ENCODE data around the gene PRRX2. TPM values are rescaled to one million over a fixed set of nuclear protein-coding genes. Genes with fewer than 3 reads are reported as not detected.

Gene PRRX2
- total and polyA plus RNA-seq, 7 experiments from 2014 or later, result 1.1 TPM; not detected in 6

- ChIA-PET CTCF (no interaction called here), POLR2A (no interaction called here)
- H3K4me1 ChIP-seq (ENCODE audit: control insufficient read depth in 2 of 2, insufficient read depth in 2 of 2, low read length in 2 of 2), result no peaks in the 10 kb centered on the region
- Mint-ChIP-seq H3K36me3 (no peaks in the 10 kb centered on the region), H3K27me3 (peaks cover 4 to 23% (median 12%) of the 10 kb centered on the region in 5 donors), H3K27ac (no peak overlapping the region), H3K4me3 (no peak overlapping the region), H3K4me1 (no peaks in the 10 kb centered on the region), H3K9me3 (peaks cover 0 to 1% (median 0%) of the 10 kb centered on the region in 11 donors)
- ATAC-seq (no peak), DNase-seq (no peak)
- H3K9me3 ChIP-seq (ENCODE audit: control insufficient read depth in 2 of 3, low read length in 3 of 3), result no peaks in the 10 kb centered on the region
- H3K4me3 ChIP-seq (ENCODE audit: low read length), result no peak overlapping the region
- intact Hi-C loops (cut with micrococcal nuclease), result no loop called here
- no peaks in the 10 kb centered on the region for H3K36me3 ChIP-seq (ENCODE audit: control insufficient read depth in 2 of 3, insufficient read depth in 3 of 3, low read length in 3 of 3)
- no peak overlapping the region for H3K27ac ChIP-seq (ENCODE audit: low read depth, low read length)
- H3K27me3 ChIP-seq (ENCODE audit: control insufficient read depth in 2 of 2, insufficient read depth in 2 of 2, low read length in 2 of 2), result no peaks in the 10 kb centered on the region
Observed at GRCh38 chr9:129677456-129677855, 12.0 kb downstream of the PRRX2 start.

GRCh38 chr9:129678844-129679243 is 13.4 kb downstream of the PRRX2 start:
- CTCF ChIA-PET, result interaction anchor here (0.5 kb wide), 1 partner anchor 18 kb away, joined by 5 read pairs; no protein-coding TSS in a partner anchor
- no peaks in the 10 kb centered on the region for H3K9me3 ChIP-seq (ENCODE audit: control insufficient read depth in 2 of 3, low read length in 3 of 3)
- no peak overlapping the region for H3K27ac Mint-ChIP-seq
- no peaks in the 10 kb centered on the region for H3K4me1 ChIP-seq (ENCODE audit: control insufficient read depth in 2 of 2, insufficient read depth in 2 of 2, low read length in 2 of 2)
- ATAC-seq (no peak), DNase-seq (no peak)
- intact Hi-C loops (cut with micrococcal nuclease), result no loop called here
- H3K4me3 ChIP-seq (ENCODE audit: low read length), result no peak overlapping the region
- peaks cover 0 to 1% (median 0%) of the 10 kb centered on the region in 11 donors for H3K9me3 Mint-ChIP-seq
- H3K4me3 Mint-ChIP-seq, result no peak overlapping the region
- no peaks in the 10 kb centered on the region for H3K4me1 Mint-ChIP-seq
- no peaks in the 10 kb centered on the region for H3K36me3 ChIP-seq (ENCODE audit: control insufficient read depth in 2 of 3, insufficient read depth in 3 of 3, low read length in 3 of 3)
- H3K27me3 Mint-ChIP-seq, result peaks cover 4 to 23% (median 12%) of the 10 kb centered on the region in 5 donors
- no peaks in the 10 kb centered on the region for H3K36me3 Mint-ChIP-seq
- H3K27ac ChIP-seq (ENCODE audit: low read depth, low read length), result no peak overlapping the region
- POLR2A ChIA-PET, result no interaction called here
- no peaks in the 10 kb centered on the region for H3K27me3 ChIP-seq (ENCODE audit: control insufficient read depth in 2 of 2, insufficient read depth in 2 of 2, low read length in 2 of 2)

GRCh38 chr9:129679537-129679936 is 14.1 kb downstream of the PRRX2 start:
- Histone ChIP-seq H3K4me1 (ENCODE audit: control insufficient read depth in 2 of 2, insufficient read depth in 2 of 2, low read length in 2 of 2) (no peaks in the 10 kb centered on the region), H3K27ac (ENCODE audit: low read depth, low read length) (no peak overlapping the region), H3K4me3 (ENCODE audit: low read length) (no peak overlapping the region), H3K9me3 (ENCODE audit: control insufficient read depth in 2 of 3, low read length in 3 of 3) (no peaks in the 10 kb centered on the region), H3K27me3 (ENCODE audit: control insufficient read depth in 2 of 2, insufficient read depth in 2 of 2, low read length in 2 of 2) (no peaks in the 10 kb centered on the region), H3K36me3 (ENCODE audit: control insufficient read depth in 2 of 3, insufficient read depth in 3 of 3, low read length in 3 of 3) (no peaks in the 10 kb centered on the region)
- ATAC-seq, result no peak
- POLR2A ChIA-PET, result no interaction called here
- Mint-ChIP-seq H3K27ac (no peak overlapping the region), H3K36me3 (no peaks in the 10 kb centered on the region), H3K4me3 (no peak overlapping the region), H3K9me3 (peaks cover 0 to 1% (median 0%) of the 10 kb centered on the region in 11 donors), H3K27me3 (peaks cover 4 to 23% (median 12%) of the 10 kb centered on the region in 5 donors), H3K4me1 (no peaks in the 10 kb centered on the region)
- no peak for DNase-seq
- CTCF ChIA-PET, result no interaction called here
- intact Hi-C loops (cut with micrococcal nuclease), result no loop called here

GRCh38 chr9:129681924-129682323 is 16.5 kb downstream of the PRRX2 start:
- ChIA-PET CTCF (no interaction called here), POLR2A (no interaction called here)
- no peak overlapping the region for H3K4me3 Mint-ChIP-seq
- no peak overlapping the region for H3K27ac ChIP-seq (ENCODE audit: low read depth, low read length)
- H3K27me3 Mint-ChIP-seq, result peaks cover 4 to 17% (median 8%) of the 10 kb centered on the region in 5 donors
- no peak overlapping the region for H3K27ac Mint-ChIP-seq
- intact Hi-C loops (cut with micrococcal nuclease), result no loop called here
- no peaks in the 10 kb centered on the region for H3K9me3 ChIP-seq (ENCODE audit: control insufficient read depth in 2 of 3, low read length in 3 of 3)
- no peaks in the 10 kb centered on the region for H3K36me3 Mint-ChIP-seq
- H3K9me3 Mint-ChIP-seq, result peaks cover 0 to 1% (median 0%) of the 10 kb centered on the region in 11 donors
- ATAC-seq (no peak), DNase-seq (no peak)
- H3K4me1 Mint-ChIP-seq, result no peaks in the 10 kb centered on the region
- H3K36me3 ChIP-seq (ENCODE audit: control insufficient read depth in 2 of 3, insufficient read depth in 3 of 3, low read length in 3 of 3), result no peaks in the 10 kb centered on the region
- no peaks in the 10 kb centered on the region for H3K27me3 ChIP-seq (ENCODE audit: control insufficient read depth in 2 of 2, insufficient read depth in 2 of 2, low read length in 2 of 2)
- H3K4me1 ChIP-seq (ENCODE audit: control insufficient read depth in 2 of 2, insufficient read depth in 2 of 2, low read length in 2 of 2), result no peaks in the 10 kb centered on the region
- no peak overlapping the region for H3K4me3 ChIP-seq (ENCODE audit: low read length)

GRCh38 chr9:129682381-129682780 is 16.9 kb downstream of the PRRX2 start:
- H3K4me3 ChIP-seq (ENCODE audit: low read length), result no peak overlapping the region
- intact Hi-C loops (cut with micrococcal nuclease), result no loop called here
- Mint-ChIP-seq H3K36me3 (no peaks in the 10 kb centered on the region), H3K27me3 (peaks cover 4 to 15% (median 7%) of the 10 kb centered on the region in 5 donors), H3K4me1 (no peaks in the 10 kb centered on the region), H3K9me3 (peaks cover 0 to 1% (median 0%) of the 10 kb centered on the region in 11 donors), H3K27ac (no peak overlapping the region), H3K4me3 (no peak overlapping the region)
- no peak for ATAC-seq
- no peak for DNase-seq
- no peaks in the 10 kb centered on the region for H3K4me1 ChIP-seq (ENCODE audit: control insufficient read depth in 2 of 2, insufficient read depth in 2 of 2, low read length in 2 of 2)
- H3K36me3 ChIP-seq (ENCODE audit: control insufficient read depth in 2 of 3, insufficient read depth in 3 of 3, low read length in 3 of 3), result no peaks in the 10 kb centered on the region
- ChIA-PET POLR2A (no interaction called here), CTCF (no interaction called here)
- no peaks in the 10 kb centered on the region for H3K9me3 ChIP-seq (ENCODE audit: control insufficient read depth in 2 of 3, low read length in 3 of 3)
- H3K27me3 ChIP-seq (ENCODE audit: control insufficient read depth in 2 of 2, insufficient read depth in 2 of 2, low read length in 2 of 2), result no peaks in the 10 kb centered on the region
- H3K27ac ChIP-seq (ENCODE audit: low read depth, low read length), result no peak overlapping the region

- CTCF ChIA-PET, result no interaction called here
- no peak overlapping the region for H3K4me3 Mint-ChIP-seq
- no peaks in the 10 kb centered on the region for H3K4me1 Mint-ChIP-seq
Observed at GRCh38 chr9:129685220-129685932, 19.9 kb downstream of the PRRX2 start.

GRCh38 chr9:129685933-129686259 is 20.4 kb downstream of the PRRX2 start:
- Mint-ChIP-seq H3K4me3 (no peak overlapping the region), H3K27ac (no peak overlapping the region), H3K27me3 (peaks cover 0 to 4% (median 0%) of the 10 kb centered on the region in 5 donors), H3K4me1 (no peaks in the 10 kb centered on the region), H3K9me3 (no peaks in the 10 kb centered on the region), H3K36me3 (no peaks in the 10 kb centered on the region)
- ATAC-seq, result no peak
- H3K4me1 ChIP-seq (ENCODE audit: control insufficient read depth in 2 of 2, insufficient read depth in 2 of 2, low read length in 2 of 2), result no peaks in the 10 kb centered on the region
- ChIA-PET POLR2A (no interaction called here), CTCF (no interaction called here)
- H3K36me3 ChIP-seq (ENCODE audit: control insufficient read depth in 2 of 3, insufficient read depth in 3 of 3, low read length in 3 of 3), result no peaks in the 10 kb centered on the region
- intact Hi-C loops (cut with micrococcal nuclease), result no loop called here
- H3K4me3 ChIP-seq (ENCODE audit: low read length), result no peak overlapping the region
- DNase-seq, result no peak
- H3K27me3 ChIP-seq (ENCODE audit: control insufficient read depth in 2 of 2, insufficient read depth in 2 of 2, low read length in 2 of 2), result no peaks in the 10 kb centered on the region
- H3K27ac ChIP-seq (ENCODE audit: low read depth, low read length), result no peak overlapping the region
- no peaks in the 10 kb centered on the region for H3K9me3 ChIP-seq (ENCODE audit: control insufficient read depth in 2 of 3, low read length in 3 of 3)

More at GRCh38 chr9:129685220-129685932, 19.9 kb downstream of the PRRX2 start:
- Histone ChIP-seq H3K27me3 (ENCODE audit: control insufficient read depth in 2 of 2, insufficient read depth in 2 of 2, low read length in 2 of 2) (no peaks in the 10 kb centered on the region), H3K4me3 (ENCODE audit: low read length) (no peak overlapping the region), H3K27ac (ENCODE audit: low read depth, low read length) (no peak overlapping the region), H3K4me1 (ENCODE audit: control insufficient read depth in 2 of 2, insufficient read depth in 2 of 2, low read length in 2 of 2) (no peaks in the 10 kb centered on the region), H3K9me3 (ENCODE audit: control insufficient read depth in 2 of 3, low read length in 3 of 3) (no peaks in the 10 kb centered on the region), H3K36me3 (ENCODE audit: control insufficient read depth in 2 of 3, insufficient read depth in 3 of 3, low read length in 3 of 3) (no peaks in the 10 kb centered on the region)
- Mint-ChIP-seq H3K36me3 (no peaks in the 10 kb centered on the region), H3K27ac (no peak overlapping the region), H3K9me3 (no peaks in the 10 kb centered on the region), H3K27me3 (peaks cover 0 to 5% (median 0%) of the 10 kb centered on the region in 5 donors)
- POLR2A ChIA-PET, result no interaction called here
- intact Hi-C loops (cut with micrococcal nuclease), result no loop called here
- no peak for DNase-seq
- no peak for ATAC-seq
